ENCODE results near the gene NXF1.
A peak's percentile ranks its signal among the peaks of the same experiment; 100 is the strongest.

DNA sequence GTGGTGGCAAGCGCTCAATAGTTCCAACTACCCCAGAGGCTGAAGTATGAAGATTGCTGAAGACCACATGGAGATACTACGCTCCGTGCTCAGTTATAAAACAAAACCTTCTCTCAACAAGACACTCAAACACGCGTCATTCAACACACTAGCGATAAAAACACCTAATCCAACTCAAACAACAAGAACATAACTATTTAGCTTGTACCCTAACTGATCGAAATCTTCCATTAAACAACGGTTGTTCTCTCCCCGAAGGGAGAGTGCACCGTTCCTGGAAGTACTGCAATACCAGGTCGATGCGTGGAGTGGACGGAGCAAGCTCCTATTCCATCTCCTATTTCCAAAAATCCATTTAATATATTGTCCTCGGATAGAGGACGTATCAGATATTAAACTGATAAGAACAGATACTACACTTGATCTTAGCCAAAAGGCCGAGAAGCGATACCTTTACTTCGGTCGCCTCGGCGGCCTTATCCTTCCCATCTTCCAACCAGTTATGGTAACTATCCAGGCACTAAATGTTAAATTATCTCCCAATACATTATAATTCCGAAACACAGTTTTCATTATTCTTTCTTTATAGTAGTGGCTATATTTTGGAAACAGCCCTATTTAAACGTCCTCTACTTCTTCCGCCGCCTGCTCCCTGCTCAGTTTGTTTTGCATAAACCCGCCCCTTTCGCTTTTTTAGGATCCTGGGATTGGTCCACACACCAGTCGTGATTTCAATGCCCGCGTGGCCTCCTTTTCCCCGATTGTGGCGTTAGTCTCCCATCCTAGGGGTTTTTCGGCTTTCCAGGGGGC lies 36.3 kb upstream of the NXF1 start:
- TF ChIP-seq, protein P1, sequence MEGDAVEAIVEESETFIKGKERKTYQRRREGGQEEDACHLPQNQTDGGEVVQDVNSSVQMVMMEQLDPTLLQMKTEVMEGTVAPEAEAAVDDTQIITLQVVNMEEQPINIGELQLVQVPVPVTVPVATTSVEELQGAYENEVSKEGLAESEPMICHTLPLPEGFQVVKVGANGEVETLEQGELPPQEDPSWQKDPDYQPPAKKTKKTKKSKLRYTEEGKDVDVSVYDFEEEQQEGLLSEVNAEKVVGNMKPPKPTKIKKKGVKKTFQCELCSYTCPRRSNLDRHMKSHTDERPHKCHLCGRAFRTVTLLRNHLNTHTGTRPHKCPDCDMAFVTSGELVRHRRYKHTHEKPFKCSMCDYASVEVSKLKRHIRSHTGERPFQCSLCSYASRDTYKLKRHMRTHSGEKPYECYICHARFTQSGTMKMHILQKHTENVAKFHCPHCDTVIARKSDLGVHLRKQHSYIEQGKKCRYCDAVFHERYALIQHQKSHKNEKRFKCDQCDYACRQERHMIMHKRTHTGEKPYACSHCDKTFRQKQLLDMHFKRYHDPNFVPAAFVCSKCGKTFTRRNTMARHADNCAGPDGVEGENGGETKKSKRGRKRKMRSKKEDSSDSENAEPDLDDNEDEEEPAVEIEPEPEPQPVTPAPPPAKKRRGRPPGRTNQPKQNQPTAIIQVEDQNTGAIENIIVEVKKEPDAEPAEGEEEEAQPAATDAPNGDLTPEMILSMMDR (IDR thresholded peaks at IDR 0.05): no peak
- peak; percentile 93 for TF ChIP-seq POLR2A (IDR thresholded peaks at IDR 0.05)
